Measurements from ENCODE around the gene PKNOX2.

DNA sequence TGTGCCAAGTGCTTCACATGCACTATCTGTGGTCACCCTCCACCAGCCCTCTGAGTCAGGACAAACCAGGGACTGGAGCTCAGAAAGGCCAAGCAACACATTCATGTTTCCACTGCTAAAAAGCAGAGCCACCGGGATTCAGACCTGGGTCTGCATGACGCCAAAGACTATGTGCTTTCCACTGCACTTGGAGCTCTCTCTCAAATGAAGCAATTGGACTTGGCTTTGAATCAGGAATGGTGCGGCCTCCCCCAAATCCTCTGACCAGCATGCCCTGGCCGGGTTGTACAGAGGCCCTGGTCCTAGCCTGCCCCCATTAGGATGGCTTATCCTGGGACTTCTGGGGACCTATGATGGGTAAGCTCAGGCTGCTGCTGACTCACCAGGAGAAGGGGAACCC lies 80.7 kb downstream of the PKNOX2 start:
- TF ChIP-seq POLR2A (IDR thresholded peaks at IDR 0.05; ENCODE audit: low read length) (no peak), GATA1 (IDR thresholded peaks at IDR 0.05; ENCODE audit: low read depth, low read length) (no peak)
